GM18861 (cell line): ENCODE data around the gene KLHL26.

Experiments used
- ATAC-seq: cut with Tn5 transposase; IDR thresholded peaks from one replicate; pipeline ENCODE4 v1.9.1; 2021; ENCODE audit not compliant: unreplicated experiment

Gene KLHL26

GRCh38 chr19:18613589-18614234, 23.1 kb upstream of the KLHL26 start:
- ATAC-seq = no peak

DNA sequence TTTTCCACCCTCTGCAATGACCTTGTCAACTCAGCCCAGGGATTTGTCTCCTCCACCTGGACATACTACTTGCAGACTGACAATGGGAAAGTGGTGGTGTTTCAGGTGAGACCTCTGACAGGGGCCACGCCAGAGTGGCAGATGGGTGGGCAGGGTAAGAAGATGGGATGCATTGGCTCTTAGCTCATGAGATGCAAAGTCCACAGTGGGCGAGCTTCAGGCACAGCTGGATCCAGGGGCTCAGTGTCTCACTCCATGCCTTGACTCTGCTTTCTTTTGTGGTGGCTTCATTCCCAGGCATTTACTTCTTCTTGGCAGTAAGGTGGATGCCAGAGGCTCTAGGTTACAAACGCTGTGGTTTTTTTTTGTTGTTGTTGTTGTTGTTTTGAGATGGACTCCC, 20.8 kb upstream of the KLHL26 start:
- ATAC-seq = no peak

DNA sequence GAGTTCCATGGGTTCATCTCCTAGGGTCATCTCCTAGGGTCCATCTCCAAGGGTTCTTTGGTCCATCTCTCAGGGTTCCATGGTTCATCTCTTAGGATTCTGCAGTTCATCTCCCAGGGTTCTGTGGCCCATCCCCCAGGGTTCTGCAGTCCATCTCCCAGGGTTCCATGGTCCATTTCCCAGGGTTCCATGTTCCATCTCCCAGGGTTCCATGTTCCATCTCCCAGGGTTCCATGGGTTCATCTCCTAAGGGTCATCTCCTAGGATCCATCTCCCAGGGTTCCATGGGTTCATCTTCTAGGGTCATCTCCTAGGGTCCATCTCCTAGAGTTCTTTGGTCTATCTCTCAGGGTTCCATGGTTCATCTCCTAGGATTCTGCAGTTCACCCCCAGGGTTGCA, 19.3 kb upstream of the KLHL26 start:
- ATAC-seq = no peak

DNA sequence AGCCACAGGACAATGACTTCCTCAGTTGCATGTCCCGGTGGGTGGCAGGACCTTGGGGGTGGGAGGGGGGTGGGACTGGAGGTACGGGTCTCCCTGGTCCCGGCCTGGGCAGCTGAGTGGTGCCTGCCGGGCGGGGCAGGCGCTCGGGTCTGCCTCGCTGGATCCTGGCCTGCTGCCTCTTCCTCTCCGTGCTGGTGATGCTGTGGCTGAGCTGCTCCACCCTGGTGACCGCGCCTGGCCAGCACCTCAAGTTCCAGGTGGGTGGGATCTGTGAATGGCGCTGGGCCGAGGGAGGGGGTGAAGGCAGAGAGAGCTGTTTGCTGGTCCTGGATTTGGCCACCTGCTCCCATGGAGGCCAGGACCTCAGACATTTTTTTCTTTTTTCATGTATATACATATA, 18.6 kb upstream of the KLHL26 start:
- ATAC-seq = no peak

DNA sequence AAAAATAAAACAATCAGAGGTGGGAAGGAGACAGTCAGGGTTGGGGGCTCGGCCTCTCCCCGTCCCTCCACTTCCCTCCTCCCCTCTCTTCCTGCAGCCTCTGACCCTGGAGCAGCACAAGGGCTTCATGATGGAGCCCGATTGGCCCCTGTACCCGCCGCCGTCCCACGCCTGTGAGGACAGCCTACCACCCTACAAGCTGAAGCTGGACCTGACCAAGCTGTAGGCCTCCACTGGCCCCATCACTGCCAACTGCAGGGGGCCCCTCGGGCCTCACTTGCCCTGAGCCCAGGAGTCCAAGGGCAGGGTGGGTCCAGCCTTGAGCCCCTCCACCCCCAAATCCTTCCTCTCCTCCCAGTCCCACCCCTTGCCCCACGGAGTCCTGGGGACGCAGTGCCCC, 16.5 kb upstream of the KLHL26 start:
- ATAC-seq = no peak

DNA sequence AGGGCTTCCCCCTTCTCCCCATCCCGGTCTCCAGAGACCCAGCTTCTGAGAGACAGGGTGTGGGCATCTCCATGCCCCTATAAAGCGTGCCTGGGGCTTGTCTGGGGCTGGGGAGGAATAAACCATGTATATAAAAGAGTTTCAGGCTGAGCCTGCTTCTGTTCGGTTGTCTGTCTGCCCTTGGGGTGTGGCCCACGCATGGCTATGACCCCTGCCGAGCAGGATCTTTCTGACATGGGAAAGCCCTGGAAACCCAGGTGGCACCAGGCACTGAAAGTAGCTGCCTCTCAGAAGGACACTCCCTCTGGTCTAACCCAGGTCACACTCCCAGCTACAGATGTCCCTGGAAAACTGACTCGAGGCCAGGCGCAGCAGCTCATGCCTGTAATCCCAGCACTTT, 15.9 kb upstream of the KLHL26 start:
- no peak for ATAC-seq

- no peak for ATAC-seq
Measured at GRCh38 chr19:18626906-18627305, 9.9 kb upstream of the KLHL26 start.

DNA sequence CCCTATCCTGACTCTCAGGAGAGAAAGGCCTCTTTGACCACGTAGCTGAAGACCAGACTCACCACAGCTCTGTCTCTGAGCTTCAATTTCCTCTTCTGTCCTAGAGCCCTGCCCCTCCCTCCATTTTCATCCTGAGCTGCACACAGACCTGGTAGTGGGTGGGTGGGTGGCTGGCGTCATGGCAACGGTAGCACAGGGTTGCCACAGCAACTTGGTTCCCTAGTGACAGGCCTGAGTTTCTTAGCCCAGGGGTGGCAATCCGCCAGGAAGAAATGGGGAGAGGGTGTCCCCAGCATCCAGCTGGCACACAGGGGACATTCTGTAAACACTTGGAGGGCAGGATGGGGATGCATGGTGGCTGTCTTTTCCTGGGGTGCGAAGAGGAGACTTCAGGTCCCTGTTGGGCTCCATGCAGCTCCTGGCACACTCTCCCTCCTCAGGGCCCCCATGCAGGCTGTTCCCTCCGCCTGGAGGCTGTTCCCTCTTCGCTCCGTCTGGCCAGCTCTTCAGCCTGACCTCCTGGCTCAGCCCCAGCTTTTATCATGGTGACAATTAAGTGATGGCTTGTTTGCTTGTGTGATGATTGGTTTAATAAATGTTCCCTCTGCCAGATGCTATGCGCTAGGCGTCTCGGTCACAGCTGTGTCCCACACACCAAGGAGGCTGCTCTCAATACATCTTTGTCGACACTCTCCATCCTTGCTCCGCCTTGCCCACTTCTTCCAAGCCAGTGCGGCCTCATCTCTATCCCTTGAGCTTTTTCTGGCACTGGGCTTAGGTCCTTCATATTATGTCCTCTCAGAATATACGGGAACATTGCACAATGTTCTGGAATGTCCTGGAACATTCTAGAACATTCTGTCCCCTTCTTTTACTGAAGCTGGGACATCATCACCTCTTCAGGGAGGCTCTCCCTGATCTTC, 7.4 kb upstream of the KLHL26 start:
- ATAC-seq = no peak

DNA sequence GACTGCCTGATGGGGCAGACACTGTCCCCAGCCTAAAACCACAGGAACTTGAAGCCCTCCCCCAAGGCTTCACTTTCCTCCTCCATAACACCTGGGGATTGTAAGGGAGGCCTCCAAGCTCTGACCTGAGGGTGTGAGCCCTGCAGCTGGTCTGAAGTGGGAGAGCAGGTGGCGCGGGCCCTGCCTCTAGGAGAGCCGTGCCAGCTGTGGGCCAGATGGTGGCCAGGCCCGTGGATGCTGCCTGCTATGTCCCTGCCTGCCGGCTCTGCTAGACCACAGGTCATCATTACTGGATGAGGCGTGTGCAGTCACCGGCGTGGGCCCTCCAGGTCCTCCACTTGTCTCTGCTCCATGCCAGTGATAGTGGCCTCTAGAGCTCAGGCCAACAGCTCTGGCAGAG, 3.5 kb upstream of the KLHL26 start:
- no peak for ATAC-seq

DNA sequence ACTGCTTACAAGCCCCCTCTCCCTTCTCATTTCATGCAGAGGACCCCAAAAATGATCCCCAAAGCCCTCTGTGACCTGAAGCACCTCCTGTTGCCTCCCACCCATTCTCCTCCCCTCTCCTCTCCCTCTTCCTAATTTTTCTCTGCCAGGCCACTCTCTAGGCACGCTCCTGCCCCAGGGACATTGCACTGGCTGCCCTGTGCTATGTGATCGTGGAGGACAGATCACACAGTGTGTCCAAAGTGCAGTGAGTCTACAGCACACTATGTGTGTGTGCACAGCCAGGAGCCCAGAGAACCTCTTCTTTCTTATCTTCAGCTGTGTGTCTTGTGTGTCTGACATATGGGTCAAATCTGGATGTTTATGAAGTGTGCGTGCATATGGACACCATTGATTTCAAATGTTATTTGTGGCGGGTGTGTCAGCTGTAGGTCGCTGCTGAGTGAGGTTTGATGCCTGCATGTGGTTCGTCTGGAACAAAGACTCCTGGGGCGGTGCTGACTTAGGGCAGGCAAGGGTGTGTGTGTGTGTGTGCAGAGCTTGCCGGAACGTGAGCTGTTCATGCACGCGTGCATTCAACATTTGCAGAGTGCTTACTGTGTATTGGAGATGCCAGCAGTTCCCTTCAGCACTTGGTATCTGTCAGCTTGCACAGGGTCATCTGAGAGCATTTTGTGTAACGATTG, 2.1 kb upstream of the KLHL26 start:
- ATAC-seq = no peak

- no peak for ATAC-seq
Measured at GRCh38 chr19:18635831-18636182, 1.0 kb upstream of the KLHL26 start.

DNA sequence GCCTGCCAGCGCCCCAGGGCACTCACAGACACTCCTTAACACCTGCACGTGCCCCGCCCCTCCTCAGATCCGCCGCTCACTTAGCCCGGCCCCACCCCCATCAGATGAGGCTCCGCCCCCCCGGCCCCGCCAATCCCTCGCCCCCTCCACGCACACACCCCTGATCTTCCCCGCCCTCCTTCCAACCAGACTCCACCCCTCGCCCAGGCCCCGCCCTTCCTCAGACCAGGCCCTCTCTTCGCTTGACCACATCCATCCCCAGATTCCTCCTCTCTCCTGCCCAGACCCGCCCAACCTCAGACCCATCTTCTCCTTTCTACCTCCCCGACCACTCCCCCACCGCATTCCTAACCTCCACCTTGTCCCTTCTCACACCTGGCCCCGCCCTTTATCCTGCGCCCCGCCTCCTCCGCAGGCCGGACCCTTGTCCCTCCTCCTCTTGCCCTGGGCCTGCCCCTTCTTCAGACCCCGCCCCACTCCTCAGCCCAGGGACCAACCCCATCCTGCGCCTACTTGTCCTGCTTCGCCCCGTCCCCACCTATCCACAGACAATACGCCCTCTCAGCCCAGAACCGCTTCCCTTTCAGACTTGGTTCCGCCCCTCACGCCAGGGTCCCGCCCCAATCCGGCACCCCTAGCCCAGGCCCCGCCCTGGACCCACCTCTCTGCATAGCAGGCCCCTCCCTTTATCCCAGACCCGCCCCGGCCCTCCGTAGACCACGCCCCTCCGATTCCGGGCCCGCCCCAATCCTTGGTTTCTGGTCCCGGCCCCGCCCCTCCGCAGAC, 452 bp upstream of the KLHL26 start:
- ATAC-seq = peak; percentile 64

DNA sequence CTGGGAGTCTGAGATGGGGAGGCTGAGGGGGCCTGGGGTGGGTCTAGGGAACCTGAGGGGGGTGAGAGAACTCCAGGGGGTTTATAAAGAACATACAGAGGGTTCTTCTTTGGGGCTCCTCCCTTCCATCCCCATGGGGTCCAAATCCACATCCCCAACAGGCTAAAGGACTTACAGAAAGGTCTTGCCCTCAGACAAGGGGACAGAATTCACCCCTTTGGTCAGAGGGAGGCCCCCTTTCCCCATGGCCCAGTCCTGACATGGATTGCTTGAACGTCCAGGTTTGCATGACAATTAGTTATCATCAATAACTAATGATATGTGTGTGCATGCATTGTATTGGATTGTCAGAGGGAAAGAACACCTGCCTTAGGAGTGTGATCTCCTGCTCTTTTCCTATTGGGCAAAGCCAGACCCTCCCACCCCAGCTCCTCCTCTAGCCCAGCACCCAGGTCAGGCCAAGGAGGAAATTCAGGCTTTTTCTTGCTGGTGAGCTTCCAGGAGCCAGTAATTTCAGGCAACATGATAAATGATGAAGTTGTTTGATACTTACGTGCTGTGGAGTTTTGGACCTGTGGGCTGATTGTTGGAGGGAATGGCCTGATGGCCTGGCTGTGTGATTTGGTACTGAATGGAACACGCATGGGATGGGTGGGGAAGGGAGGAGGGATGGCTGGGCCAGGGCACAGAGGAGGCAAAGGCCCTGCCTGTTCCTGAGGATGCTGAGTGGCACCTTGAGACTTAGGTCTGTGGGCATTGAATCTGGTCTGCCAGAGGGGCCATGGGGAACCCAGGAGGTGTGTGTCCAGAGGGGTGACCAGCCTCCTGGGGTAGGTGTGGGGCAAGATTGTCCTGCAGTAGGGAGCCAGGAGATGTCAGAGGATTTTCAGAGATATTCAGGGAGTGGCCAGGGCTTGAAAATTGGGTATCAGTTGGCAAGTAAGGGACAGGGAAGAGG, 1.1 kb downstream of the KLHL26 start:
- ATAC-seq = no peak

DNA sequence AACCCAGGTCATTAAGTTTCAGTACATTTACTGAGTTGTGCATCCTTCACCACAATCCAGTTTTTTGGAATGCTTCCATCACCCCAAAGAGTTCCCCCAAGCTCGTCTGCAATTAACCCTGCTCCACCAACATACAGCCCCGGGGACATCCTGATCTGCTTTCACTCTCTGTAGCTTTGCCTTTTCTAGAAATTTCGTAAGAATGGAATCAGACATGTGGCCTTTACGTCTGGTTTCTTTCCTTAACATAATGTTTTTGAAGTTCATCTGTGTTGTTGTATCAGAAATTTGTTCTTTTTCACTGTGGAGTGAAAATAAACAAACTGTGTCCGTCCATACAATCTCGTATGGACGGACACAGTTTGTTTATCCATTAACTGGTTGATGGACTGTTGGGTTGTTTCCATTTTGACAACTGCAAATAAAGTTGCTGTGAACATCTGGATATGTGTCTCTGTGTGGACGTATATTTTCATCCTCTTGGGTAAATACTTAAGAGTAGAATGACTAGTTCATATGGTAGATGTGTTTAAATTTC, 2.9 kb downstream of the KLHL26 start:
- no peak for ATAC-seq

DNA sequence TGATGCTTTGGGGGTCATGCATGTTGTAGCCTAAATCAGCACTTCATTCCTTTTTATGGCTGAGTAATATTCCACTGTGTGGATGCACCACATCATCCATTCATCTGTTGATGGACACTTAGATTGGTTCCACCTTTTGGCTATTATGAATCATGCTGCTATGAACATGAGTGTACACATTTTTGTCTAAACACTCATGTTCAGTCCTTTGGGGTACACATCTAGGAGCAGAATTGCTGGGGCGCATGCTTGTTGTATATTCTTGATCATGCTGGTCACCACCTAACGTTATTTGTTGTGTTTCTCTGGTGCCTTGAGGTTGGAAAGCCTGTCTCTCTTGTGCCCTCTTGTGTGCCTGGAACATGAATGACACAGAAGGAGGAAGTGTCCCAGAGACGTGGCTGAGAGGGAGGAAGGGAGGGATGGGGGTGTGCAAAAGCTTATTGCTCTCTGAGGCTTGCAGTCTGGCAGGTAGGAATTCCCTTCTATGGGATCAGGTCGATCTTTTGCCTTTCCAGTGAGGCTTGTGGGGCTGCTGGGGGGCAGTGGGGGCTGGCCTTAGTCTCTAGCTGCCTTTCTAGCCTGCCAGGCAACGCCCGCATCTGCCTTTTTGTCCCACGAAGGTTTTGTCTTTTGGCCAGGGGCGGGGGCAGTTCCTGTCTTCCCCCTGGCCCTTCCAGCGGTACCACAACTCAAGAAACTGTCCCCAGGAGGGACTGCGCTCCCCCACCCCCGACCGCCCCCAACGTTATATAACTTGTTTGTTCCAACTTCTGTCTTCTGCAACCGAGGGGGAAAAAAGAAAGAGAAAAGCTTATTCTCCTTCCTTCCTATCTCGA, 7.6 kb downstream of the KLHL26 start:
- no peak for ATAC-seq

DNA sequence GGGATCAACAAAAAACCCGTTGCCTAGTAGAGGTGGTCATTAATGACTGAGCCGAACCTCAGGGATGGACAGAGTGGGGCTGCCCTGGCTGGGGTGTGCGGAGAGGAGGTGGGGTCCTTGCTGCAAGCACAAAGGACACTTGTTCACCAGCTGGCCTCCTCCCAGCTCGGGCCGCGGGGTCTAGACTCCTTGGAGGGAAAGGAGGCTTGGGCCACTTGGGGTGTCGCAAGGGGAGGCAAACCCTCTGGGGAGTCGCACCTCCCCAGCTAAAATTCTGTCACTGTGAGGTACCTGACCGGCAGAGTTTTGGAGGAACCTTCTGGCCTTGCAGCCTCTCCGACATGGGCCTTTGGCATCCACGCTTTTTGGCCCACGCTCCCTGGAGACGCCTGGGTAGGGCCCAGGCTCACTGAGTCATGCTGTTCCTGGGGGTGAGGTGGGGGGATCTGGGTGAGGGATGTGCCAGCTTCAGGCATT, 8.2 kb downstream of the KLHL26 start:
- no peak for ATAC-seq

- no peak for ATAC-seq
Measured at GRCh38 chr19:18646535-18647370, 9.9 kb downstream of the KLHL26 start.

DNA sequence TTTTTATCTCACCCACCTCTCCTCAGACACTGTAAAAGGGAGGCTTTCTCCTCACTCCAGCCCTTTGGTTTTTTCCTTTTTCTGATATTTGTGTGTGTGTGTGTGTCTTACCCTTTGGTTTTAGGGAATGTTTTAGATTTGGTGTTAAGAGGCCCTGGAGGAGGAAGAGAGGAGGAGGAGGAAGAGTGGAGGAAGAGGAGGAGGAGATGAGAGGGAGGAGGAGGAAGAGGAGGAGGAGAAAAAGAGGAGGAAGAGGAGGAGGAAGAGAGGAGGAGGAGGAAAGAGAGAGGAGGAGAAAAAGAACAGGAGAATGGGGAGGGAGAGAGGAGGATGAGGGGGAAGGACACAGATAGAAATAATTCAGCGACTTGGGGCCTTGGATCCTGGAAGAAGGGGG, 10.5 kb downstream of the KLHL26 start:
- no peak for ATAC-seq
